GM23338 (cell line): ENCODE measurements around the gene FPGS. TPM values are rescaled to one million over a fixed set of nuclear protein-coding genes. Genes with fewer than 3 reads are reported as not detected.

Experiments used
- ATAC-seq: fragments of 200-7000 bp; cut with Tn5 transposase; 3 replicates; pipeline ENCODE4 v1.9.1; 2020
- DNase-seq: peaks from one replicate; pipeline ENCODE4 v3.0.0-alpha.2; 2015; ENCODE audit warnings: low spot score
- H2AFZ ChIP-seq: fragments of 200-600 bp; sonication (generic); 2 replicates; pipeline ENCODE4 v1.8.0; 2016; ENCODE audit warnings: antibody characterized with exemption, mild to moderate bottlenecking, moderate library complexity
- H3F3A ChIP-seq: fragments of 200-600 bp; sonication (generic); replicated peaks from 2 replicates; pipeline ENCODE4 v1.8.0; 2017; ENCODE audit warnings: antibody characterized with exemption, mixed run types, low read depth
- H3K27ac ChIP-seq: fragments of 200-600 bp; sonication (generic); 2 replicates; pipeline ENCODE4 v1.6.1; 2016; ENCODE audit warnings: low read depth
- H3K27me3 ChIP-seq: fragments of 200-600 bp; sonication (generic); 2 replicates; pipeline ENCODE4 v1.8.0; 2016; ENCODE audit warnings: mild to moderate bottlenecking, mixed run types, moderate library complexity; ENCODE audit not compliant: insufficient read depth
- H3K36me3 ChIP-seq: fragments of 200-600 bp; sonication (generic); 2 replicates; pipeline ENCODE4 v1.8.0; 2016; ENCODE audit warnings: mild to moderate bottlenecking; ENCODE audit not compliant: insufficient read depth
- H3K4me1 ChIP-seq: fragments of 200-600 bp; sonication (generic); 2 replicates; pipeline ENCODE4 v1.8.0; 2016; ENCODE audit warnings: mild to moderate bottlenecking, moderate library complexity; ENCODE audit not compliant: insufficient read depth
- H3K4me2 ChIP-seq: fragments of 200-600 bp; sonication (generic); 2 replicates; pipeline ENCODE4 v1.7.1; 2017; ENCODE audit warnings: mixed run types
- H3K4me3 ChIP-seq: fragments of 200-600 bp; sonication (generic); 2 replicates; pipeline ENCODE4 v1.6.1; 2016; ENCODE audit warnings: mixed run types
- H3K79me2 ChIP-seq: fragments of 200-600 bp; sonication (generic); replicated peaks from 2 replicates; pipeline ENCODE4 v1.8.0; 2017; ENCODE audit warnings: mild to moderate bottlenecking; ENCODE audit not compliant: insufficient read depth
- H3K9me2 ChIP-seq: fragments of 200-600 bp; sonication (generic); 2 replicates; pipeline ENCODE4 v1.8.0; 2017; ENCODE audit not compliant: insufficient read depth
- H4K20me1 ChIP-seq: fragments of 200-600 bp; sonication (generic); replicated peaks from 2 replicates; pipeline ENCODE4 v1.8.0; 2017; ENCODE audit warnings: mild to moderate bottlenecking; ENCODE audit not compliant: insufficient read depth
- H3K27ac Mint-ChIP-seq: 2 replicates; pipeline ENCODE4 v1.8.0; 2020; ENCODE audit warnings: inconsistent platforms, mild to moderate bottlenecking, moderate library complexity, mixed read lengths
- H3K27me3 Mint-ChIP-seq: 3 replicates; pipeline ENCODE4 v1.8.0; 2022; ENCODE audit warnings: low read depth, mild to moderate bottlenecking, moderate library complexity, mixed read lengths, inconsistent platforms; ENCODE audit not compliant: insufficient read depth, poor library complexity
- H3K36me3 Mint-ChIP-seq: 3 replicates; pipeline ENCODE4 v1.8.0; 2021; ENCODE audit warnings: low read depth, mild to moderate bottlenecking, inconsistent platforms, moderate library complexity, mixed read lengths
- H3K4me1 Mint-ChIP-seq: 3 replicates; pipeline ENCODE4 v1.8.0; 2020; ENCODE audit warnings: mild to moderate bottlenecking, inconsistent platforms, mixed read lengths
- H3K4me3 Mint-ChIP-seq: 3 replicates; pipeline ENCODE4 v1.8.0; 2021; ENCODE audit warnings: moderate library complexity, mild to moderate bottlenecking, inconsistent platforms, mixed read lengths
- H3K9me3 Mint-ChIP-seq: 3 replicates; pipeline ENCODE4 v1.8.0; 2020; ENCODE audit warnings: moderate library complexity, mild to moderate bottlenecking, inconsistent platforms, mixed read lengths
- CREB1 ChIP-seq: fragments of 250-450 bp; sonication (Bioruptor Pico); IDR thresholded peaks from 2 replicates; pipeline ENCODE4 v1.5.0; 2020; ENCODE audit warnings: low read depth, mild to moderate bottlenecking, moderate library complexity
- JUNB ChIP-seq: IDR thresholded peaks from one replicate; pipeline ENCODE4 v1.6.1; 2016; ENCODE audit warnings: antibody characterized with exemption; ENCODE audit not compliant: unreplicated experiment
- NANOG ChIP-seq: IDR thresholded peaks from 2 replicates; pipeline ENCODE4 v1.6.1; 2016; ENCODE audit warnings: antibody characterized with exemption, borderline replicate concordance
- POLR2AphosphoS5 ChIP-seq: IDR thresholded peaks from 2 replicates; pipeline ENCODE4 v1.6.1; 2016; ENCODE audit warnings: antibody characterized with exemption, low read depth
- REST ChIP-seq: IDR thresholded peaks from one replicate; pipeline ENCODE4 v1.6.1; 2018; ENCODE audit warnings: antibody characterized with exemption; ENCODE audit not compliant: unreplicated experiment
- ZNF331 ChIP-seq: fragments of 250-450 bp; sonication (Bioruptor Pico); IDR thresholded peaks from 2 replicates; pipeline ENCODE4 v1.5.0; 2020; ENCODE audit warnings: low read depth, mild to moderate bottlenecking, moderate library complexity
- polyA plus RNA-seq: library from polyadenylated mRNA; unstranded; fragments of >200 nt; fragmentation: Nextera tagmentation; extraction: Ambion mirVana; gene quantifications from 2 replicates; pipeline ENCODE4 v1.2.1, GENCODE V29; 2016
- total RNA-seq: library from RNA; depleted of rRNA; stranded (reverse); fragments of >200 nt; shearing (Covaris generic); gene quantifications from 2 replicates; pipeline ENCODE4 v1.2.3, GENCODE V29; 2014
- TF ChIP-seq, protein P1 (sequence below), 2 experiments: fragments of 200-600 bp in 1 of 2; sonication (generic) in 1 of 2; conservative IDR thresholded peaks; 2 replicates each; pipeline versions ENCODE4 v1.5.1 to v1.6.1; 2016 to 2017; ENCODE audit warnings: antibody characterized with exemption in 2 of 2, low read depth in 2 of 2, mild to moderate bottlenecking in 2 of 2, moderate library complexity in 1 of 2
- TF ChIP-seq, protein P2 (sequence below): fragments of 250-450 bp; sonication (Bioruptor Pico); IDR thresholded peaks from 2 replicates; pipeline ENCODE4 v1.5.0; 2020; ENCODE audit warnings: mild to moderate bottlenecking, moderate library complexity

FPGS gene
- total and polyA plus RNA-seq, 2 experiments from 2014 or later: 40.7 to 87.2 TPM

GRCh38 chr9:127814619-127815511 lies 12.2 kb downstream of the FPGS start (continued):
- TF ChIP-seq REST (no peak), NANOG (no peak), POLR2AphosphoS5 (no peak)
- TF ChIP-seq, protein P1, sequence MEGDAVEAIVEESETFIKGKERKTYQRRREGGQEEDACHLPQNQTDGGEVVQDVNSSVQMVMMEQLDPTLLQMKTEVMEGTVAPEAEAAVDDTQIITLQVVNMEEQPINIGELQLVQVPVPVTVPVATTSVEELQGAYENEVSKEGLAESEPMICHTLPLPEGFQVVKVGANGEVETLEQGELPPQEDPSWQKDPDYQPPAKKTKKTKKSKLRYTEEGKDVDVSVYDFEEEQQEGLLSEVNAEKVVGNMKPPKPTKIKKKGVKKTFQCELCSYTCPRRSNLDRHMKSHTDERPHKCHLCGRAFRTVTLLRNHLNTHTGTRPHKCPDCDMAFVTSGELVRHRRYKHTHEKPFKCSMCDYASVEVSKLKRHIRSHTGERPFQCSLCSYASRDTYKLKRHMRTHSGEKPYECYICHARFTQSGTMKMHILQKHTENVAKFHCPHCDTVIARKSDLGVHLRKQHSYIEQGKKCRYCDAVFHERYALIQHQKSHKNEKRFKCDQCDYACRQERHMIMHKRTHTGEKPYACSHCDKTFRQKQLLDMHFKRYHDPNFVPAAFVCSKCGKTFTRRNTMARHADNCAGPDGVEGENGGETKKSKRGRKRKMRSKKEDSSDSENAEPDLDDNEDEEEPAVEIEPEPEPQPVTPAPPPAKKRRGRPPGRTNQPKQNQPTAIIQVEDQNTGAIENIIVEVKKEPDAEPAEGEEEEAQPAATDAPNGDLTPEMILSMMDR (conservative IDR thresholded peaks at IDR 0.05; ENCODE audit: low read depth in 2 of 2): no peak

- Histone ChIP-seq H2AFZ (no peak overlapping the region), H3K79me2 (no peaks in the 10 kb centered on the region), H3K4me2 (no peak overlapping the region), H3K9me2 (no peaks in the 10 kb centered on the region), H4K20me1 (no peaks in the 10 kb centered on the region; the same call in 1 of the 2 replicates), H3F3A (no peaks in the 10 kb centered on the region; the same call in 1 of the 2 replicates), H3K27ac (no peak overlapping the region), H3K27me3 (no peaks in the 10 kb centered on the region), H3K36me3 (peaks cover 8% of the 10 kb centered on the region), H3K4me1 (no peaks in the 10 kb centered on the region), H3K4me3 (no peak overlapping the region)
- ATAC-seq: no peak; the same call in 2 of the 3 replicates
- Mint-ChIP-seq H3K36me3 (peaks cover 33% of the 10 kb centered on the region), H3K4me3 (no peak overlapping the region), H3K27ac (no peak overlapping the region), H3K9me3 (no peaks in the 10 kb centered on the region), H3K27me3 (peaks cover 17% of the 10 kb centered on the region), H3K4me1 (no peaks in the 10 kb centered on the region)
- DNase-seq: no peak
- TF ChIP-seq JUNB (no peak), CREB1 (no peak), ZNF331 (CRISPR knock-in tag) (no peak)
- TF ChIP-seq, protein P2, sequence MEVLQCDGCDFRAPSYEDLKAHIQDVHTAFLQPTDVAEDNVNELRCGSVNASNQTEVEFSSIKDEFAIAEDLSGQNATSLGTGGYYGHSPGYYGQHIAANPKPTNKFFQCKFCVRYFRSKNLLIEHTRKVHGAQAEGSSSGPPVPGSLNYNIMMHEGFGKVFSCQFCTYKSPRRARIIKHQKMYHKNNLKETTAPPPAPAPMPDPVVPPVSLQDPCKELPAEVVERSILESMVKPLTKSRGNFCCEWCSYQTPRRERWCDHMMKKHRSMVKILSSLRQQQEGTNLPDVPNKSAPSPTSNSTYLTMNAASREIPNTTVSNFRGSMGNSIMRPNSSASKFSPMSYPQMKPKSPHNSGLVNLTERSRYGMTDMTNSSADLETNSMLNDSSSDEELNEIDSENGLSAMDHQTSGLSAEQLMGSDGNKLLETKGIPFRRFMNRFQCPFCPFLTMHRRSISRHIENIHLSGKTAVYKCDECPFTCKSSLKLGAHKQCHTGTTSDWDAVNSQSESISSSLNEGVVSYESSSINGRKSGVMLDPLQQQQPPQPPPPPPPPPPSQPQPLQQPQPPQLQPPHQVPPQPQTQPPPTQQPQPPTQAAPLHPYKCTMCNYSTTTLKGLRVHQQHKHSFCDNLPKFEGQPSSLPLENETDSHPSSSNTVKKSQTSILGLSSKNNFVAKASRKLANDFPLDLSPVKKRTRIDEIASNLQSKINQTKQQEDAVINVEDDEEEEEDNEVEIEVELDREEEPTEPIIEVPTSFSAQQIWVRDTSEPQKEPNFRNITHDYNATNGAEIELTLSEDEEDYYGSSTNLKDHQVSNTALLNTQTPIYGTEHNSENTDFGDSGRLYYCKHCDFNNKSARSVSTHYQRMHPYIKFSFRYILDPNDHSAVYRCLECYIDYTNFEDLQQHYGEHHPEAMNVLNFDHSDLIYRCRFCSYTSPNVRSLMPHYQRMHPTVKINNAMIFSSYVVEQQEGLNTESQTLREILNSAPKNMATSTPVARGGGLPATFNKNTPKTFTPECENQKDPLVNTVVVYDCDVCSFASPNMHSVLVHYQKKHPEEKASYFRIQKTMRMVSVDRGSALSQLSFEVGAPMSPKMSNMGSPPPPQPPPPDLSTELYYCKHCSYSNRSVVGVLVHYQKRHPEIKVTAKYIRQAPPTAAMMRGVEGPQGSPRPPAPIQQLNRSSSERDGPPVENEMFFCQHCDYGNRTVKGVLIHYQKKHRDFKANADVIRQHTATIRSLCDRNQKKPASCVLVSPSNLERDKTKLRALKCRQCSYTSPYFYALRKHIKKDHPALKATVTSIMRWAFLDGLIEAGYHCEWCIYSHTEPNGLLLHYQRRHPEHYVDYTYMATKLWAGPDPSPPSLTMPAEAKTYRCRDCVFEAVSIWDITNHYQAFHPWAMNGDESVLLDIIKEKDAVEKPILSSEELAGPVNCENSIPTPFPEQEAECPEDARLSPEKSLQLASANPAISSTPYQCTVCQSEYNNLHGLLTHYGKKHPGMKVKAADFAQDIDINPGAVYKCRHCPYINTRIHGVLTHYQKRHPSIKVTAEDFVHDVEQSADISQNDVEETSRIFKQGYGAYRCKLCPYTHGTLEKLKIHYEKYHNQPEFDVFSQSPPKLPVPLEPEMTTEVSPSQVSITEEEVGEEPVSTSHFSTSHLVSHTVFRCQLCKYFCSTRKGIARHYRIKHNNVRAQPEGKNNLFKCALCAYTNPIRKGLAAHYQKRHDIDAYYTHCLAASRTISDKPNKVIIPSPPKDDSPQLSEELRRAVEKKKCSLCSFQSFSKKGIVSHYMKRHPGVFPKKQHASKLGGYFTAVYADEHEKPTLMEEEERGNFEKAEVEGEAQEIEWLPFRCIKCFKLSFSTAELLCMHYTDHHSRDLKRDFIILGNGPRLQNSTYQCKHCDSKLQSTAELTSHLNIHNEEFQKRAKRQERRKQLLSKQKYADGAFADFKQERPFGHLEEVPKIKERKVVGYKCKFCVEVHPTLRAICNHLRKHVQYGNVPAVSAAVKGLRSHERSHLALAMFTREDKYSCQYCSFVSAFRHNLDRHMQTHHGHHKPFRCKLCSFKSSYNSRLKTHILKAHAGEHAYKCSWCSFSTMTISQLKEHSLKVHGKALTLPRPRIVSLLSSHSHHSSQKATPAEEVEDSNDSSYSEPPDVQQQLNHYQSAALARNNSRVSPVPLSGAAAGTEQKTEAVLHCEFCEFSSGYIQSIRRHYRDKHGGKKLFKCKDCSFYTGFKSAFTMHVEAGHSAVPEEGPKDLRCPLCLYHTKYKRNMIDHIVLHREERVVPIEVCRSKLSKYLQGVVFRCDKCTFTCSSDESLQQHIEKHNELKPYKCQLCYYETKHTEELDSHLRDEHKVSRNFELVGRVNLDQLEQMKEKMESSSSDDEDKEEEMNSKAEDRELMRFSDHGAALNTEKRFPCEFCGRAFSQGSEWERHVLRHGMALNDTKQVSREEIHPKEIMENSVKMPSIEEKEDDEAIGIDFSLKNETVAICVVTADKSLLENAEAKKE (CRISPR knock-in tag): no peak
These were observed 13.1 kb downstream of the FPGS start for GRCh38 chr9:127815512-127816361.
